ENCODE data around the gene CRACDL. TPM values are rescaled to one million over a fixed set of nuclear protein-coding genes. Genes with fewer than 3 reads are reported as not detected.

CRACDL gene
- polyA plus RNA-seq, 1 of the 3 experiments (the other 2 are of a cell fraction) = not detected

DNA sequence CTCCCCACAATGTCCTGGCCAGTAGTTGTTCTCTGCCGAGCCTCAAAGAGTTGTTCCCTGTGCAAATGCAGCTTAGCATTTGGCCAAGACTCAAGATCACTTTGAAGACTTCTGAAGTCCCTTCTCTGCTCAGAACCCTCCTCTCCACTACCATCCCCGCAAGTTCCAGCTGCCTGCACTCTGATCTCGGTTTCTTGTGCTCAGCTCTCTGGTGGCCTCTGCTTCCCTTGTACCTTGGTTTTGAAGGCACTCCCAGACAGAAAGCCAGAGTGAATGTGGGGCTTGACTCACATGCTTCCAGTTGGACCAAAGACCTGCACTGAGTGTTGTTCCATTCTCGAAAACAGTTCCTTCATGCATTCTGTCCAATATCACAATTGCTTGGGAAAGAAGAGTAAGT, 28.6 kb downstream of the CRACDL start:
- Histone ChIP-seq H2AFZ (ENCODE audit: low read depth) (no peak overlapping the region), H3K27ac (ENCODE audit: low read depth in 2 of 2, low read length in 1 of 2) (no peak overlapping the region), H3K36me3 (replicated peaks in 1 of 2; ENCODE audit: control insufficient read depth in 1 of 2, insufficient read depth in 2 of 2, low read length in 1 of 2) (no peaks in the 10 kb centered on the region), H3K9ac (no peak overlapping the region), H3K9me3 (no peaks in the 10 kb centered on the region), H3K79me2 (ENCODE audit: insufficient read depth) (no peaks in the 10 kb centered on the region), H3K4me2 (no peak overlapping the region), H3K27me3 (ENCODE audit: insufficient read depth) (no peaks in the 10 kb centered on the region), H3K9me2 (no peaks in the 10 kb centered on the region), H3K4me1 (ENCODE audit: control insufficient read depth in 1 of 2, insufficient read depth in 2 of 2, low read depth in 1 of 2, low read length in 1 of 2) (peaks cover 24 to 32% of the 10 kb centered on the region in 2 experiments), H3F3A (replicated peaks; ENCODE audit: insufficient read depth) (no peaks in the 10 kb centered on the region), H3K4me3 (ENCODE audit: low read depth in 2 of 2, low read length in 1 of 2) (no peak overlapping the region), H4K20me1 (ENCODE audit: insufficient read depth) (no peaks in the 10 kb centered on the region)
- ChIA-PET POLR2A (no interaction called here), CTCF (no interaction called here)
- DNase-seq = no peak
- WGBS (ENCODE audit: low lambda C conversion rate) = 89% methylated on average over 4 of the region's 4 CpGs
- TF ChIP-seq RAD21 (IDR thresholded peaks at IDR 0.05; ENCODE audit: low read length) (no peak), FOXM1 (IDR thresholded peaks at IDR 0.05; ENCODE audit: low read depth) (no peak), POLR2AphosphoS5 (IDR thresholded peaks at IDR 0.05; ENCODE audit: low read depth, low read length) (no peak), FOSL2 (IDR thresholded peaks at IDR 0.05; ENCODE audit: borderline replicate concordance, low read depth) (no peak), RFX5 (IDR thresholded peaks at IDR 0.05; ENCODE audit: low read length) (no peak), NRF1 (IDR thresholded peaks at IDR 0.05; ENCODE audit: low read depth, low read length) (no peak), GATA2 (CRISPR knock-in tag; IDR thresholded peaks at IDR 0.05) (no peak), FOXJ3 (CRISPR knock-in tag; IDR thresholded peaks at IDR 0.05) (no peak), TEAD4 (IDR thresholded peaks at IDR 0.05; ENCODE audit: borderline replicate concordance, insufficient read depth) (no peak), MXI1 (IDR thresholded peaks at IDR 0.05; ENCODE audit: low read depth, low read length) (no peak), GABPA (IDR thresholded peaks at IDR 0.05; ENCODE audit: low read depth) (no peak)
- TF ChIP-seq, protein P1, sequence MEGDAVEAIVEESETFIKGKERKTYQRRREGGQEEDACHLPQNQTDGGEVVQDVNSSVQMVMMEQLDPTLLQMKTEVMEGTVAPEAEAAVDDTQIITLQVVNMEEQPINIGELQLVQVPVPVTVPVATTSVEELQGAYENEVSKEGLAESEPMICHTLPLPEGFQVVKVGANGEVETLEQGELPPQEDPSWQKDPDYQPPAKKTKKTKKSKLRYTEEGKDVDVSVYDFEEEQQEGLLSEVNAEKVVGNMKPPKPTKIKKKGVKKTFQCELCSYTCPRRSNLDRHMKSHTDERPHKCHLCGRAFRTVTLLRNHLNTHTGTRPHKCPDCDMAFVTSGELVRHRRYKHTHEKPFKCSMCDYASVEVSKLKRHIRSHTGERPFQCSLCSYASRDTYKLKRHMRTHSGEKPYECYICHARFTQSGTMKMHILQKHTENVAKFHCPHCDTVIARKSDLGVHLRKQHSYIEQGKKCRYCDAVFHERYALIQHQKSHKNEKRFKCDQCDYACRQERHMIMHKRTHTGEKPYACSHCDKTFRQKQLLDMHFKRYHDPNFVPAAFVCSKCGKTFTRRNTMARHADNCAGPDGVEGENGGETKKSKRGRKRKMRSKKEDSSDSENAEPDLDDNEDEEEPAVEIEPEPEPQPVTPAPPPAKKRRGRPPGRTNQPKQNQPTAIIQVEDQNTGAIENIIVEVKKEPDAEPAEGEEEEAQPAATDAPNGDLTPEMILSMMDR (IDR thresholded peaks at IDR 0.05) = no peak
- TF ChIP-seq, protein P2, sequence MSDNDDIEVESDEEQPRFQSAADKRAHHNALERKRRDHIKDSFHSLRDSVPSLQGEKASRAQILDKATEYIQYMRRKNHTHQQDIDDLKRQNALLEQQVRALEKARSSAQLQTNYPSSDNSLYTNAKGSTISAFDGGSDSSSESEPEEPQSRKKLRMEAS (IDR thresholded peaks at IDR 0.05; ENCODE audit: low read depth) = no peak
- TF ChIP-seq, protein P3, sequence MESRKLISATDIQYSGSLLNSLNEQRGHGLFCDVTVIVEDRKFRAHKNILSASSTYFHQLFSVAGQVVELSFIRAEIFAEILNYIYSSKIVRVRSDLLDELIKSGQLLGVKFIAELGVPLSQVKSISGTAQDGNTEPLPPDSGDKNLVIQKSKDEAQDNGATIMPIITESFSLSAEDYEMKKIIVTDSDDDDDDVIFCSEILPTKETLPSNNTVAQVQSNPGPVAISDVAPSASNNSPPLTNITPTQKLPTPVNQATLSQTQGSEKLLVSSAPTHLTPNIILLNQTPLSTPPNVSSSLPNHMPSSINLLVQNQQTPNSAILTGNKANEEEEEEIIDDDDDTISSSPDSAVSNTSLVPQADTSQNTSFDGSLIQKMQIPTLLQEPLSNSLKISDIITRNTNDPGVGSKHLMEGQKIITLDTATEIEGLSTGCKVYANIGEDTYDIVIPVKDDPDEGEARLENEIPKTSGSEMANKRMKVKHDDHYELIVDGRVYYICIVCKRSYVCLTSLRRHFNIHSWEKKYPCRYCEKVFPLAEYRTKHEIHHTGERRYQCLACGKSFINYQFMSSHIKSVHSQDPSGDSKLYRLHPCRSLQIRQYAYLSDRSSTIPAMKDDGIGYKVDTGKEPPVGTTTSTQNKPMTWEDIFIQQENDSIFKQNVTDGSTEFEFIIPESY (IDR thresholded peaks at IDR 0.05; ENCODE audit: borderline replicate concordance, low read depth) = no peak
- TF ChIP-seq, protein P4, sequence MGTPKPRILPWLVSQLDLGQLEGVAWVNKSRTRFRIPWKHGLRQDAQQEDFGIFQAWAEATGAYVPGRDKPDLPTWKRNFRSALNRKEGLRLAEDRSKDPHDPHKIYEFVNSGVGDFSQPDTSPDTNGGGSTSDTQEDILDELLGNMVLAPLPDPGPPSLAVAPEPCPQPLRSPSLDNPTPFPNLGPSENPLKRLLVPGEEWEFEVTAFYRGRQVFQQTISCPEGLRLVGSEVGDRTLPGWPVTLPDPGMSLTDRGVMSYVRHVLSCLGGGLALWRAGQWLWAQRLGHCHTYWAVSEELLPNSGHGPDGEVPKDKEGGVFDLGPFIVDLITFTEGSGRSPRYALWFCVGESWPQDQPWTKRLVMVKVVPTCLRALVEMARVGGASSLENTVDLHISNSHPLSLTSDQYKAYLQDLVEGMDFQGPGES (IDR thresholded peaks at IDR 0.05; ENCODE audit: low read depth, low read length) = no peak

Data from SK-N-SH (cell line).